SK-N-MC (cell line): ENCODE data around the gene RBP5.

Source experiments
- DNase-seq: peaks from one replicate; pipeline ENCODE4 v3.0.0-alpha.2; 2011; ENCODE audit warnings: low read depth, low spot score
- H3K27ac ChIP-seq: fragments of 200-600 bp; sonication (generic); 2 replicates; pipeline ENCODE4 v1.5.1; 2016; ENCODE audit warnings: mixed run types
- H3K36me3 ChIP-seq: fragments of 200-600 bp; sonication (generic); 2 replicates; pipeline ENCODE4 v1.6.1; 2017; ENCODE audit warnings: antibody characterized with exemption, low read length, mixed read lengths; ENCODE audit not compliant: insufficient read depth
- H3K4me3 ChIP-seq: fragments of 200-600 bp; sonication (generic); 2 replicates; pipeline ENCODE4 v1.5.1; 2016
- H3K9ac ChIP-seq: fragments of 200-600 bp; sonication (generic); 2 replicates; pipeline ENCODE4 v1.8.0; 2017; ENCODE audit warnings: mixed run types, mixed read lengths; ENCODE audit not compliant: insufficient read length
- H3K9me3 ChIP-seq: fragments of 200-600 bp; sonication (generic); 2 replicates; pipeline ENCODE4 v1.6.1; 2017; ENCODE audit warnings: low read depth, mild to moderate bottlenecking, antibody characterized with exemption, low read length, moderate library complexity, mixed read lengths
- EZH2 ChIP-seq: fragments of 200-600 bp; sonication (generic); IDR thresholded peaks from one replicate; pipeline ENCODE4 v1.6.1; 2017; ENCODE audit warnings: antibody characterized with exemption
- FOXP2 ChIP-seq: optimal IDR thresholded peaks from 2 replicates; pipeline ENCODE3; 2011; ENCODE audit warnings: mild to moderate bottlenecking, moderate library complexity; ENCODE audit not compliant: insufficient read depth; ENCODE audit errors: extremely low read length, control extremely low read depth
- POLR2AphosphoS5 ChIP-seq: IDR thresholded peaks from 2 replicates; pipeline ENCODE4 v1.6.1; 2012; ENCODE audit warnings: mild to moderate bottlenecking, low read depth, low read length, borderline replicate concordance

Gene RBP5

DNA sequence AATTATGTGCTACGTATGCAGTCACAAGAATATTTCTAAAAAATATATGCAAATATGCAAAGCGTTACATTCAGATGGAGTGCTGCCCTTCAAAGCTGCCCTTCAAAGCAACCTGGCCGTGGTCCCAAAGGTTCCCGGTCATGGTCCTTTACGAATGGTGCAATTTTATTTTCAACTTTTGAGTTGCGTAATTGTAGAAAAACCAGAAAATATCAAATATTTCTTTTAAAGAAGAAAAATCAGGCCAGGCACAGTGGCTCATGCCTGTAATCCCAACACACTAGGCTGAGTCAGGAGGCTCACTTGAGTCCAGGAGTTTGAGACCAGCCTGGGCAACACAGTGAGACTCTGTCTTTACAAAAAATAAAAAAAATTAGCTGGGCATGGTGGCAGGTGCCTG is 22.8 kb upstream of the RBP5 start:
- no peak for DNase-seq
- no peak overlapping the region for H3K27ac ChIP-seq
- H3K4me3 ChIP-seq: no peak overlapping the region
- no peaks in the 10 kb centered on the region for H3K36me3 ChIP-seq
- H3K9me3 ChIP-seq: no peaks in the 10 kb centered on the region
- TF ChIP-seq POLR2AphosphoS5: no peak
- TF ChIP-seq FOXP2: no peak
- no peak for TF ChIP-seq EZH2
- no peak overlapping the region for H3K9ac ChIP-seq

DNA sequence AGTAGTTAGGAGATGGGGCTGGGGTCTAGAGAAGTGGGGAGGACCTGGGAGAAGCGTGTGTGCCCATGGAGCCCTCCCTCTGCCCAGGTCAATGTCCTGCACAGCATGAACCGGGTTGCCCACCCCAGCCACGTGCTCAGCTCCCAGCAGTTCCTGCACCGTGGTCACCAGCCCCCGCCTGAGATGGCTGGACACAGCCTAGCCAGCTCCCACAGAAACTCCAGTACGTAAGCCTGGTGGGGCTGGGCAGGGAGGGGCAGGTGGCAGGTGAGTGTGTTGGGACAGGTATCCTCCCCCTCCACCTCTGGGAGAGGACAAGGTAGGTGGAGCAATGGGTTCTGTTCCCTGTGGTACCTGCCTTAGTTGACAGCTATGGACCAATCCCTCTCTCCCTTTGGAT is 22.2 kb upstream of the RBP5 start:
- no peaks in the 10 kb centered on the region for H3K36me3 ChIP-seq
- no peak for DNase-seq
- no peak overlapping the region for H3K9ac ChIP-seq
- H3K27ac ChIP-seq: no peak overlapping the region
- no peaks in the 10 kb centered on the region for H3K9me3 ChIP-seq
- TF ChIP-seq EZH2 (no peak), FOXP2 (no peak), POLR2AphosphoS5 (no peak)
- H3K4me3 ChIP-seq: no peak overlapping the region

DNA sequence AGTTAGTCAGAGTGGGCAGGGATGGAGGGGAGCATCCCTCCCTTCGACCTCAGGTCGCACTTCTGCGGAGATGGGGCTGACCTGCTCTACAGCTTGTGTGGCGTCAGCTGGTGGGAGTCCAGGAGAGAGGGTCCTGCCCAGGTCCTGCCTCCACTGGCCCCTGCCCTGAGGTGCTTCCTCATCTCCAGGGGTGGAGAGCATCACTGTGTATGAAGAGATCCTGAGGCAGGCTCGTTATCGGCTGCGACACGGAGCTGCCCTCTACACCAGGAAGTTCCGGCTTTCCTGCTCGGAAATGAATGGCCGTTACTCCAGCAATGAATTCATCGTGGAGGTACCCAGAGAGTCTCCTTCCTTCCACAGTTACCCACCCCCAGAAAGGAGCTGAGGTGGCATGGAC is 21.7 kb upstream of the RBP5 start:
- TF ChIP-seq POLR2AphosphoS5 (no peak), EZH2 (no peak), FOXP2 (no peak)
- DNase-seq: no peak
- Histone ChIP-seq H3K27ac (no peak overlapping the region), H3K9ac (no peak overlapping the region), H3K36me3 (no peaks in the 10 kb centered on the region), H3K9me3 (no peaks in the 10 kb centered on the region), H3K4me3 (no peak overlapping the region)

DNA sequence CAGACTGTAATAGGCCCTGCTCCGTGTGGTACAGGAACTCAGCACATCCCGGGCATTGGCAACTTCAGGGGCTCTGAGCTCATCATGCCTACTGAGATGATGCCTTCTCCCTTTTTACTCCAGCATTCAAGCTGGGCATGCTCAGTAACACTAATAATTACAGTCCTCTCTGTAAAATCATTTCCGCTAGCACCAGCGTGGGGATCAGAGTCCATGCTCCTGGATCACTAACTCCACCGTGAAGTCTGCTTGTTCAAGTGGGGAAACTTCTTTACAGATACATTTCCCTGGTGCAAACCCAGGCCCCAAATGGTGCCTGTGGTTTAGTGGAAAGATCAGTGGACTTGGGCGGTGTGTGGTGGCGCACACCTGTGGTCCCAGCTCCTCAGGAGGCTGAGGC is 18.2 kb upstream of the RBP5 start:
- H3K4me3 ChIP-seq: no peak overlapping the region
- DNase-seq: no peak
- H3K9me3 ChIP-seq: no peaks in the 10 kb centered on the region
- H3K36me3 ChIP-seq: no peaks in the 10 kb centered on the region
- H3K9ac ChIP-seq: no peak overlapping the region
- H3K27ac ChIP-seq: no peak overlapping the region
- TF ChIP-seq FOXP2 (no peak), POLR2AphosphoS5 (no peak), EZH2 (no peak)

DNA sequence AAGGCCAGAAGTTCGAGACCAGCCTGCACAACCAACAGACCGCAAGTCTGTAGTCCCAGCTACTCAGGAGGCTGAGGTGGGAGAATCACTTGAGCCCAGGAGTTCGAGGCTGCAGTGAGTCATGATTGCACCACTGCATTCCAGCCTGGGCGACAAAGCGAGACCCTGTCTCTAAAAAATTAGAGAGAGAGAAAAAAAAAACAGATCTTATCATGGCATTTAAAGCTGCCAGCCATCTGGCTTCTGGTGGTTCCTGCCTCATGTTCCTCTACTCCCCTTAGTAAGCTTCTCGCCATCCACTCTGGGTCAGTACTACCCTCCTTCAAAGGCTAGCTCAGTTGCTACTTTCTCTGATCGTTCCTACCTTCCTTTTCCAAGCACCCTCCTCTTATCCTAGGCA is 17.5 kb upstream of the RBP5 start:
- no peak overlapping the region for H3K9ac ChIP-seq
- no peaks in the 10 kb centered on the region for H3K9me3 ChIP-seq
- no peak overlapping the region for H3K4me3 ChIP-seq
- no peaks in the 10 kb centered on the region for H3K36me3 ChIP-seq
- no peak for DNase-seq
- H3K27ac ChIP-seq: no peak overlapping the region
- TF ChIP-seq EZH2 (no peak), FOXP2 (no peak), POLR2AphosphoS5 (no peak)

DNA sequence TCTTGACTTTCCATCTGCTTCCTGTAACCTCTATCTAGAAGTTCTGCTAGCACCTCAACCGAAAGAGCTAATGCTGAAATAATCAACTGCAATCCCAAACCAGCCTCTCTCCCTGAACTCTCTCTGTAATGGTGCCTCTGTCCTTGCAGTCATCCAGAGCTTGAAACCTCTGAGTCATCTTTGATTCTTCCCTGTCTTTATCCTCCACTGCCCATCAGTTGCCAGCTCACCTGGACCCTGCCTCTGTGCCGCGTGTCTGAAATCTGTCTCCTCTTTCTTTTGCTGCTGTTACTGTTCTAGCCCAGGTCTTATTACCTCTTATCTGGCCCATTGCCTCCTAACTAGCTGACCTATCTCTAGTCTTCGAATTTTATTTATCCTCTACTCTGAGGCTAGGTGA is 17.0 kb upstream of the RBP5 start:
- H3K36me3 ChIP-seq: no peaks in the 10 kb centered on the region
- no peaks in the 10 kb centered on the region for H3K9me3 ChIP-seq
- TF ChIP-seq EZH2 (no peak), FOXP2 (no peak), POLR2AphosphoS5 (no peak)
- no peak overlapping the region for H3K9ac ChIP-seq
- no peak overlapping the region for H3K27ac ChIP-seq
- H3K4me3 ChIP-seq: no peak overlapping the region
- no peak for DNase-seq

DNA sequence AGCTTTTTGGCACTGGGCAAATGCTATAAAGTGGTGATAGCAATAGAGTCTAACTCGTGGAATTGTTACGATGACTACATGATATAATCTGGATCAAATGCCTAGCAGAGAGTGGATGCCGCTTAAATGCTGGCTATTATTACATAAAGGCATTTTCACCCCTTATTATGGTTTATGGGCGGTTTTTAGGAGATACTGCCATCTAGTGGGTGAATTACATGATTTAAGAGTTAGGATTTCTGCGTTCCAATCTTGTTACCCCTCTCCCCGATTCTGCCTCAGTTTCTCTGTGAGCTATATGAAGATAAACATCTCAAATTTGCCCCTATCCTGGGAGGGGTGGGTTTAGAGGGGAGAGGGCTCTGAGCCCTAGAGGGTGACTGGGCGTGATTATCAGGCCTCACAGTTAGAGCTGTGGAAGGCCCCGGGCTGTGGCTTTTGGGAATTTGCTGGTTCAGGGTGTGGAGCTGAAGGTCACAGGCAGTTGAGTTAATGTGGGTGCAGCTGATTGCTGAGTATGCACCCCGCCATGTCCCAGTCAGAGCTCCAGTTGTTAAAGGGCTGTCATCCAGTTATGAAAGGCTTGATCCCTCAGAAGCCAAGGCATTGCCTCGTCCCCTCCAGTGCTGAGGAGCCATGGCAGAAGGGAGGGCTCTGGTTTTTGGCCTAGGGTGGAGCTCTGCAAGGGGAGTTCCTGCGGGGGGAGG is 15.9 kb upstream of the RBP5 start:
- no peaks in the 10 kb centered on the region for H3K36me3 ChIP-seq
- no peak overlapping the region for H3K27ac ChIP-seq
- DNase-seq: no peak
- peak overlapping the region; percentile 39 for H3K9ac ChIP-seq
- H3K9me3 ChIP-seq: no peaks in the 10 kb centered on the region
- no peak for TF ChIP-seq EZH2
- TF ChIP-seq FOXP2: no peak
- no peak for TF ChIP-seq POLR2AphosphoS5
- no peak overlapping the region for H3K4me3 ChIP-seq

DNA sequence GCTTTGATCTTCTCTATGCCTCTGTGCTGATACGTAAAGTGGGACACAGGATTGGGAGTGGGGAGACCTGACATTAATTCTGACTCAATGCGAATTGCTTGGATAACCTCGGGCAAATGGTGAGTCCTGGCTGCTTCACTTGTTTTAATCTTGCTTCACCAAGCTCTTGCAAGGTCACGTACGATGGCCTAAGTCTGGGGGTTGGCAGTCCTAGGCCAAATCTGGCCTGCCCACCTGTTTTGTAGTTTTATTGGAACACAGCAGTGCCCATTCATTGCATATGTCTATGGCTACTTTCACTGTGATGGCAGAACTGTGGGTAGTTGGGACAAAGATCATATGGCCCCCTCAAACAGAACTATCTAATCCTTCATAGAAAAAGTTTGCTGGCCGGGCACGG is 14.9 kb upstream of the RBP5 start:
- TF ChIP-seq POLR2AphosphoS5: no peak
- TF ChIP-seq EZH2: no peak
- TF ChIP-seq FOXP2: no peak
- H3K36me3 ChIP-seq: no peaks in the 10 kb centered on the region
- no peak for DNase-seq

DNA sequence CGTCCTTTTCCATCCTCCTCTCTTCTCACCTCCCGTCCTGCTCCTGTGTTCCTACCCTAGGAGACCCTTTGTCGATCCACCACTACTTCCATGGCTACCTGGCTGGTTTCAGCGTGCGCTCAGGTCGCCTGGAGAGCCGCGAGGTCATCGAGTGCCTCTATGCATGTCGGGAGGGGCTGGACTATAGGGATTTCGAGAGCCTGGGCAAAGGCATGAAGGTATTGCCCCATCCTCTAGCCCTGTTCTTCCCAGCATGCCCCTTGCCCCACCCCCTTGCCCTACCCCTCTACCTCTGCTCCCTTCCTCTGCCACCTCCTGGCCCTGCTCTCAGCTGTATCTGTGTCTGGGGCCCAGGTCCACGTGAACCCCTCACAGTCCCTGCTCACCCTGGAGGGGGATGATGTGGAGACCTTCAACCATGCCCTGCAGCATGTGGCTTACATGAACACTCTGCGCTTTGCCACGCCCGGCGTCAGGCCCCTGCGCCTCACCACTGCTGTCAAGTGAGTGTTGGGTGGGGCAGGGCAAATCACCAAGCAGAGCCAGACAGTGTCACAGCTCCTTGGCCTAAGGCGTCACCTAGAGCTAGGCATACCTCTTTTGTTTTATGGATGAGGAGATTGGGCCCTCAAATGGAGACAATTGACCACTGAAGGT is 14.2 kb upstream of the RBP5 start:
- no peaks in the 10 kb centered on the region for H3K36me3 ChIP-seq
- no peak overlapping the region for H3K4me3 ChIP-seq
- H3K27ac ChIP-seq: no peak overlapping the region
- no peaks in the 10 kb centered on the region for H3K9me3 ChIP-seq
- TF ChIP-seq POLR2AphosphoS5 (no peak), EZH2 (no peak), FOXP2 (no peak)
- H3K9ac ChIP-seq: no peak overlapping the region
- no peak for DNase-seq

More for the DNA sequence above, 14.9 kb upstream of the RBP5 start:
- Histone ChIP-seq H3K27ac (no peak overlapping the region), H3K4me3 (no peak overlapping the region), H3K9me3 (no peaks in the 10 kb centered on the region), H3K9ac (no peak overlapping the region)
